ENCODE data around the gene ACTN4. TPM values are rescaled to one million over a fixed set of nuclear protein-coding genes. Genes with fewer than 3 reads are reported as not detected.

The ACTN4 gene
- polyA plus RNA-seq, 1 experiment = 970 TPM

DNA sequence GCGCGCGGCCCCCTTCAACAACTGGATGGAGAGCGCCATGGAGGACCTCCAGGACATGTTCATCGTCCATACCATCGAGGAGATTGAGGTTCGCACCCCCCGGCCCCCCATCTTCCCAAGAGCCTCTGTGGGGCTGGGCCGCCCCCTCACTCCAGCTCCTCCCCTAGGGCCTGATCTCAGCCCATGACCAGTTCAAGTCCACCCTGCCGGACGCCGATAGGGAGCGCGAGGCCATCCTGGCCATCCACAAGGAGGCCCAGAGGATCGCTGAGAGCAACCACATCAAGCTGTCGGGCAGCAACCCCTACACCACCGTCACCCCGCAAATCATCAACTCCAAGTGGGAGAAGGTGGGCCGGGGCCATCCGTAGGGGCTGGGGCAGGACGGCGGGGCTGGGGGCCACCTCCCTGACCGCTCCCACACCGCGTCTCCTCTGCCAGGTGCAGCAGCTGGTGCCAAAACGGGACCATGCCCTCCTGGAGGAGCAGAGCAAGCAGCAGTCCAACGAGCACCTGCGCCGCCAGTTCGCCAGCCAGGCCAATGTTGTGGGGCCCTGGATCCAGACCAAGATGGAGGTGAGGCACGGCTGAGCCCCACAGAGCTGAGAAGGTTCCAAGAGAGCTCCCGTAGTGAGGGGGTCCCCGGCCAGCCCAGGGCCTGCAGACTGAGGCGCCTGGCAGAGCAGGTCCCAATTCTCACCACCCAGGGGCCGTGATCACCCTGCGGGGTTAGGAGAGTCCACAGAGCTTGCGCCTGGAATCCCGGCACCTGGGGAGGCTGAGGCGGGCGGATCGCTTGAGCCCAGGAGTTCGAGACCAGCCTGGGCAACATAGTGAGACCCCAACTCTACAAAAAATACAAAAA lies 76.8 kb downstream of the ACTN4 start:
- TF ChIP-seq, protein P1, sequence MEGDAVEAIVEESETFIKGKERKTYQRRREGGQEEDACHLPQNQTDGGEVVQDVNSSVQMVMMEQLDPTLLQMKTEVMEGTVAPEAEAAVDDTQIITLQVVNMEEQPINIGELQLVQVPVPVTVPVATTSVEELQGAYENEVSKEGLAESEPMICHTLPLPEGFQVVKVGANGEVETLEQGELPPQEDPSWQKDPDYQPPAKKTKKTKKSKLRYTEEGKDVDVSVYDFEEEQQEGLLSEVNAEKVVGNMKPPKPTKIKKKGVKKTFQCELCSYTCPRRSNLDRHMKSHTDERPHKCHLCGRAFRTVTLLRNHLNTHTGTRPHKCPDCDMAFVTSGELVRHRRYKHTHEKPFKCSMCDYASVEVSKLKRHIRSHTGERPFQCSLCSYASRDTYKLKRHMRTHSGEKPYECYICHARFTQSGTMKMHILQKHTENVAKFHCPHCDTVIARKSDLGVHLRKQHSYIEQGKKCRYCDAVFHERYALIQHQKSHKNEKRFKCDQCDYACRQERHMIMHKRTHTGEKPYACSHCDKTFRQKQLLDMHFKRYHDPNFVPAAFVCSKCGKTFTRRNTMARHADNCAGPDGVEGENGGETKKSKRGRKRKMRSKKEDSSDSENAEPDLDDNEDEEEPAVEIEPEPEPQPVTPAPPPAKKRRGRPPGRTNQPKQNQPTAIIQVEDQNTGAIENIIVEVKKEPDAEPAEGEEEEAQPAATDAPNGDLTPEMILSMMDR (IDR thresholded peaks at IDR 0.05; ENCODE audit: insufficient read depth, low read depth, low read length) = no peak
- ChIA-PET POLR2A (interaction anchor here (0.5 to 0.7 kb wide), 2 partner anchors 10 to 74 kb away, joined by 3 read pairs; no protein-coding TSS in a partner anchor), CTCF (interaction anchor here (1.0 to 1.4 kb wide), 2 partner anchors 10 to 87 kb away, joined by 3 read pairs; no protein-coding TSS in a partner anchor)
- Histone ChIP-seq H3K27me3 (ENCODE audit: control insufficient read depth, insufficient read depth, low read length) (no peaks in the 10 kb centered on the region), H3K36me3 (ENCODE audit: control insufficient read depth, insufficient read depth, low read length) (peaks cover 84% of the 10 kb centered on the region), H3K4me3 (ENCODE audit: low read depth, low read length) (no peak overlapping the region)
- DNase-seq (ENCODE audit: low read depth) = no peak

DNA sequence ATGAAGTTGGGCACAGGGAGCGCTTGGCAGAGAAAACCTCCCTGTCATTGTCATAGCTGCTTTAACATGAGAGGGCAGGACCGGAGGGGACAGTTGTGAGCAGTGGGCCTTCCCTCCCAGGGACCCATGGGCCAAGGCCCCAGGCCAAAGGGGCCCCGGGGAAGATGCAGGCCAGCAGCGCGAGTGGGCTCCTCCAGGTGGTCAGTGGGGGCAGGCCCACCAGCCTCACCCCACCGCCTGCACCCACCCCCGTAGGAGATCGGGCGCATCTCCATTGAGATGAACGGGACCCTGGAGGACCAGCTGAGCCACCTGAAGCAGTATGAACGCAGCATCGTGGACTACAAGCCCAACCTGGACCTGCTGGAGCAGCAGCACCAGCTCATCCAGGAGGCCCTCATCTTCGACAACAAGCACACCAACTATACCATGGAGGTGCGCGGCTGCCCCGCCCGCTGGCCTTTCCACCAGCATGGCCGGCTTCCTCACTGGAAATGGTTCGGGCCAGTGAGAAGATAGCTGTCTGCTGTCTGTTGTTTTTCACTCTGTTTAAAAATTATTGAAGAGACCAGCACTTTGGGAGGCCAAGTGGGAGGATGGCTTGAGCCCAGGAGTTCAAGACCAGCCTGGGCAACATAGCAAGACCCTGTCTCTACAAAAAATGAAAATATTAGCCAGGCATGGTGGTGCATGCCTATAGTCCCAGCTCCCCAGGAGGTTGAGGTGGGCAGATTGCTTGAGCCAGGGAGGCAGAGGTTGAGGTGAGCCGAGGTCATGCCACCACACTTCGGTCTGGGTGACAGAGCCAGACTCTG lies 78.2 kb downstream of the ACTN4 start:
- TF ChIP-seq, protein P1 (IDR thresholded peaks at IDR 0.05; ENCODE audit: insufficient read depth, low read depth, low read length) = no peak
- H3K27me3 ChIP-seq (ENCODE audit: control insufficient read depth, insufficient read depth, low read length) = no peaks in the 10 kb centered on the region
- CTCF ChIA-PET = interaction anchor here (0.6 to 1.4 kb wide), 2 partner anchors 9 to 127 kb away, joined by 3 read pairs; no protein-coding TSS in a partner anchor
- POLR2A ChIA-PET = no interaction called here
- no peak for DNase-seq (ENCODE audit: low read depth)
- H3K4me3 ChIP-seq (ENCODE audit: low read depth, low read length) = no peak overlapping the region
- H3K36me3 ChIP-seq (ENCODE audit: control insufficient read depth, insufficient read depth, low read length) = peaks cover 80% of the 10 kb centered on the region

DNA sequence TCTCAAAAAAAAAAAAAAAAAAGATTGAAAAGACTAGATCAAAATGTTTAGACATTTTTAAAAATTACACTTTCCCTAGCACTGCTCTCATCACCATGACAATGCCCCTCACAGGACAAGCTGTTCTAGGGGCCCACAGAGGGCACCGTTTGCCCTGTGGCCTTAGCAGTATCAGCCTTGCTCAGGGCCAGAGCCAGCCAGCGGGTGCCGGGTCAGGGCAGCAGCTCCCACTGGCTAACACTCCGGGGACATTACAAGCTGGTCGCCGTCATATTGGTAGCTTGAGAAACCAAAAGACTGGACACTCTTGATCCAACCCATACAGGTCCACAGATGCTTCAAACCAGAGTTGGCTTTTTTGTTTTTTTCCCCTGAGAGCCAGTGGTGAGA lies 78.8 kb downstream of the ACTN4 start:
- no peak for DNase-seq (ENCODE audit: low read depth)
- ChIA-PET CTCF (interaction anchor here (0.6 kb wide), 1 partner anchor 127 kb away, joined by 3 read pairs; no protein-coding TSS in a partner anchor), POLR2A (no interaction called here)
- Histone ChIP-seq H3K36me3 (ENCODE audit: control insufficient read depth, insufficient read depth, low read length) (peaks cover 80% of the 10 kb centered on the region), H3K4me3 (ENCODE audit: low read depth, low read length) (no peak overlapping the region), H3K27me3 (ENCODE audit: control insufficient read depth, insufficient read depth, low read length) (no peaks in the 10 kb centered on the region)
- TF ChIP-seq, protein P1 (IDR thresholded peaks at IDR 0.05; ENCODE audit: insufficient read depth, low read depth, low read length) = no peak

DNA sequence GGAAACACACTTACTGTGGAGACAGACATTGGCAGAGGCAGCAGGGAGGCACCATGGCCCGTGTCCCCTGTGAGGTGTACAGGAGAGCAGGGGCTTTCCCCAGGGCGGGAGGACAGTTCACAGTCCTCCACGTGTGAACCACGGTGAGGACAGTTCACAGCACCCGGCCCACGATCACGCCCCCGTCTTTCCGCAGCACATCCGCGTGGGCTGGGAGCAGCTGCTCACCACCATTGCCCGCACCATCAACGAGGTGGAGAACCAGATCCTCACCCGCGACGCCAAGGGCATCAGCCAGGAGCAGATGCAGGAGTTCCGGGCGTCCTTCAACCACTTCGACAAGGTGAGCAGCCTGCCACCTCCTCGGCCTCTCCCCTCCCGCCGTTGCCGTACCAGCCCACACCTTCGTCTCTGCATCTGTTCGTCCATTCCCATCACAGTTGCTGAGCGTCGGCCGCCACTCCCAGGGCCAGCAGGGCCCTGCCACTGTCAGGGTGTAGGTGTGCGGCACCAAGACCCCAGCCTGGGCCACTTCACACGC lies 79.4 kb downstream of the ACTN4 start:
- no peaks in the 10 kb centered on the region for H3K27me3 ChIP-seq (ENCODE audit: control insufficient read depth, insufficient read depth, low read length)
- H3K36me3 ChIP-seq (ENCODE audit: control insufficient read depth, insufficient read depth, low read length) = peaks cover 80% of the 10 kb centered on the region
- TF ChIP-seq, protein P1 (IDR thresholded peaks at IDR 0.05; ENCODE audit: insufficient read depth, low read depth, low read length) = no peak
- CTCF ChIA-PET = no interaction called here
- DNase-seq (ENCODE audit: low read depth) = no peak
- H3K4me3 ChIP-seq (ENCODE audit: low read depth, low read length) = no peak overlapping the region
- POLR2A ChIA-PET = no interaction called here

Data from BJ (cell line).